ENCODE results near the gene MAP4K5.

DNA sequence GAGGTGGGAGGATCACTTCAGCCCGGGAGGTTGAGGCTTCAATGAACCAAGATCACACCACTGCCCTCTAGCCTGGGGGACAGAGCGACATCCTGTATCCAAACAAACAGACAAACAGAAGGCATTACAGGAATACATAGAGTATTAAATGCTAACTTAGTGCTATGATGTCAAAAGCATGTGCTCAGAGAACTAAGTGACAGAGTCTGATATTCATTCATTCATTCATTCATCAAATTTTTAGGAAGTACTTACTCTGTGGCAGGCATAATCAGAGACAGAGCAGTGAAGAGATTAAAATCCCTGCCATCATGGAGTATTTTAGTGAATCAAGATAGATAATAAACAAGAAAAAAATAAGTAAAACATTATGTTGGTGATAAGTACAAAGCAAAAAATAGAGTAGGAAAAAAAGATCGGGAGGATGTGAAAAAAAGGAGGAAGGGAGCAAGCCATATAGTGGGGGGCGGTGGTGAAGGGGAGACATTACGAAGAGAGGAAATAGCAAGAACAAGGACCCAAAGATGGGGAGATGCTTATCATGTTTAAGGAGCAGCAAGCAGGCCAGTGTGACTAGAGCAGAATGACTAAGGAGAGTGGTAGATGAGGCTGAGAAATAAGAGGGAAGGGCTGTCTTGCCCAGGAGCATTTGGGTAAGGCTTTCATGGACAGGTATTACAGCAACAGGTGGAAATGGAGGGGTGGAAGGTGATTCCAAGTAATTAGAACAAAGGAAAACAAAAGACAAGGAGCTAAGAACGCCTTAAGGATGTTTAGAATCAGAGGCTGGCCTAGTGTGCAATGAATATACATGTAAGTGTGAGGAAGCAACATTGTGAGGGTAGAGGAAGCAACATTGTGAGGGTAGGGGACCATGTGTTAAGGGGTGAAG, 2.8 kb downstream of the MAP4K5 start:
- TF ChIP-seq, protein P1, sequence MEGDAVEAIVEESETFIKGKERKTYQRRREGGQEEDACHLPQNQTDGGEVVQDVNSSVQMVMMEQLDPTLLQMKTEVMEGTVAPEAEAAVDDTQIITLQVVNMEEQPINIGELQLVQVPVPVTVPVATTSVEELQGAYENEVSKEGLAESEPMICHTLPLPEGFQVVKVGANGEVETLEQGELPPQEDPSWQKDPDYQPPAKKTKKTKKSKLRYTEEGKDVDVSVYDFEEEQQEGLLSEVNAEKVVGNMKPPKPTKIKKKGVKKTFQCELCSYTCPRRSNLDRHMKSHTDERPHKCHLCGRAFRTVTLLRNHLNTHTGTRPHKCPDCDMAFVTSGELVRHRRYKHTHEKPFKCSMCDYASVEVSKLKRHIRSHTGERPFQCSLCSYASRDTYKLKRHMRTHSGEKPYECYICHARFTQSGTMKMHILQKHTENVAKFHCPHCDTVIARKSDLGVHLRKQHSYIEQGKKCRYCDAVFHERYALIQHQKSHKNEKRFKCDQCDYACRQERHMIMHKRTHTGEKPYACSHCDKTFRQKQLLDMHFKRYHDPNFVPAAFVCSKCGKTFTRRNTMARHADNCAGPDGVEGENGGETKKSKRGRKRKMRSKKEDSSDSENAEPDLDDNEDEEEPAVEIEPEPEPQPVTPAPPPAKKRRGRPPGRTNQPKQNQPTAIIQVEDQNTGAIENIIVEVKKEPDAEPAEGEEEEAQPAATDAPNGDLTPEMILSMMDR (IDR thresholded peaks at IDR 0.05; ENCODE audit: low read length) = peak; percentile 23; the same call in 1 of the 2 replicates
- TF ChIP-seq EZH2 (IDR thresholded peaks at IDR 0.05; ENCODE audit: borderline replicate concordance, low read length) = no peak

All from OCI-LY1 (cell line).